HG02840 (cell line): Measurements from ENCODE around the gene GJD3.

Experiments
- ATAC-seq: cut with Tn5 transposase; IDR thresholded peaks from one replicate; pipeline ENCODE4 v1.9.1; 2021; ENCODE audit warnings: mild to moderate bottlenecking, moderate library complexity, moderate number of reproducible peaks; ENCODE audit not compliant: unreplicated experiment, low FRiP score

Gene GJD3

DNA sequence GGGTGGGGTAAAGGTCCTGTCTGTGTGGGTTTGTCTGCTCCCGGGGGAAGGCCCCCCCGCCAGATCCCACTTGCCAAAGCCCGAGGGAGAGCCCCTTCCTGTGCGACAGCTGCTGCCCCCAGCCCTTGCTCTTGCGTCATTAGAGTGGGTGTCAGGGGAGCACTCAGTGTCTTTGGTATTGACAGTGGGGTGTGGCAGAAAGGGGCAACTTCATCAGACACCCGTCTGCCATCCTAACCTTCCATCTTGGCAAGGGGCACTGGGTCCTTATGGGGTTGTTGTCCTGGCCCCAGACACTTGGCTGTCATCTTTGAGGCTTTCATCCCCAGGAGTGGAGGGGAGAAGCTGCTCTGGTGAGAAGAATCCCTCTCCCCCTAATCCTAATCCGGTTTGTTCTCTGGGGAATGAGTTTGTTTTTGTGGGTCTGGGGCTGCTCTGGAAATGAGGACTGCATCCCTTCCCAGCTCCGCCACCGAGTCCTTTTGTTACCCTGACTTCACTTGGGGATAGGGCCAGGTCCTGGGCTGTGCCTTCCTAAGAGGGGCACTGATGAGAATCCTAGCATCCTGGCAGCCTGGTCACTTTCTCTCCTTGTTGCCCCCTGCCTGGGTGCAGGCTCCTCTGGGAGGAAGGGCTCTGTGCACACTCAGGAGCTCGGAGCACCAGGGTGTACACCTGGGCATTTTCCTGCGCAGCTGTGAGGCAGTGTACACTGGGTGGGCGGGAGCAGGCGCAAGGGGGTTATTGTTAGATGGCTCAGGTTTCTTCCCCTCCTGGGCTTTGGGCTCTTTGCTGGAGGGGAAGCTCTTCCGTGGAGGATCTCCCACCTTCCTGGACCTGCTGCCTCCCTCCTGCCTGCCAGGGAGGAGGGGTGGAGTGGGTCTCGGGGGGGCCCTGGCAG, 21.1 kb downstream of the GJD3 start:
- ATAC-seq, result no peak

DNA sequence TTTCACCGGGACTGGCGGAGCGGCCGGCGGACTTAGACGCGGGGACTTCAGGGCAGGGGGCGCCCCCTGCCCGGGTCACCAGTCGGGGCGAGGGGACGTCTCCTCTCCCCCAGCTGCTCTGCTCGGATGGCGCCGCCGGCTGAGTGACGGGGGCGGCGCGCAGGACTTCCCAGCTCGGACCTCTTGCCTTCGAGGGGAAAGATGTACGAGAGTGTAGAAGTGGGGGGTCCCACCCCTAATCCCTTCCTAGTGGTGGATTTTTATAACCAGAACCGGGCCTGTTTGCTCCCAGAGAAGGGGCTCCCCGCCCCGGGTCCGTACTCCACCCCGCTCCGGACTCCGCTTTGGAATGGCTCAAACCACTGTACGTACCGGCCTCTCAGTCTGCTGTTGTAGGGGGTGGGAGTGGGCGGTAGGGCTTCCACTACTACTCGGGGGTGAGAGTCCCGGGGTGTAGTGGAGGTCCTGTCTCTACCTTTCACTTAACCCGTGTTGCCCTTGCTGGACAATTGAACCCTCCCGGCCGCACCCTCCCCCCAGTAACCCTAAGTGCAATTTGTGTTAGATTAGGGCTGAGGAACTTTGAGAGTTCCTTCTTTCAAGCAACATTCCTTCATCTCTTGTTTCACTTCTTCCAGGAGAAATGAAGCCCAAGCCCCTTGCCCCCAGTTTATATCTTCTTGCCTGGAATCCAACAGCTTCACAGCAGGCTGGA, 21.9 kb downstream of the GJD3 start:
- no peak for ATAC-seq

DNA sequence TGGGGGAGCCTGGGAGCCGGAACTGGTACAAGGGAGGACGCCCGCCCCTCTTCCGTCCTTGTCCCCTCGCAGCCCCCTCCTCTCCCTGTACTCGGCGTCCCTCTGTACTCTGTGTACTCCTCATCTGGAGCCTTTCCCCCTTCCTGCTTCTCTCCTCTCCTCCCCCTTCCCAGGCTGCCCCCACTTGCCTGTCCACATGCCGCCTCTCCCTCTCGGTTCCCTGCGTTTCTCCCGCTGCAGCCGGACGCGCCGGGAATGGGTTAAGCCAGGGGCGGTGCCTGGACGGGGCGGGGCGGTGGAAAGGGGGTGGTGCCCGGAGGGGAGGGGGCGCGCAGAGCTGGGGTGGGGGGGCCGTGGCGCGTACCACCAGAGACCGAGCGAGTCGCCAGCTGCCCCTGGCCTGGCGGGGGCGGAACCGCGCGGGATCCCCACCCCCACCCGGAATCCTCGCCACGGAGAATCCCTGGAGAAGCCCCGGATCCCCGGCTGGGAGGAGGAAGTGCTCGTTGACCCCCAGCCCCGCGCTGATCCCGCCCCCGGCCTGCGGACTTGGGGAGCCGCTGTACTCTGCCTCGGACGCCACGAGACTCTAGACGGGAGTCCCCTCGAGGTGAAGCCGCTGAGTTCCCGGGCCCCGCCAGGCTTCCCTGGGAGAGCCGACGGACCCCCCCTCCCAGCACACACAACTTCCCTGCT, 22.6 kb downstream of the GJD3 start:
- no peak for ATAC-seq

DNA sequence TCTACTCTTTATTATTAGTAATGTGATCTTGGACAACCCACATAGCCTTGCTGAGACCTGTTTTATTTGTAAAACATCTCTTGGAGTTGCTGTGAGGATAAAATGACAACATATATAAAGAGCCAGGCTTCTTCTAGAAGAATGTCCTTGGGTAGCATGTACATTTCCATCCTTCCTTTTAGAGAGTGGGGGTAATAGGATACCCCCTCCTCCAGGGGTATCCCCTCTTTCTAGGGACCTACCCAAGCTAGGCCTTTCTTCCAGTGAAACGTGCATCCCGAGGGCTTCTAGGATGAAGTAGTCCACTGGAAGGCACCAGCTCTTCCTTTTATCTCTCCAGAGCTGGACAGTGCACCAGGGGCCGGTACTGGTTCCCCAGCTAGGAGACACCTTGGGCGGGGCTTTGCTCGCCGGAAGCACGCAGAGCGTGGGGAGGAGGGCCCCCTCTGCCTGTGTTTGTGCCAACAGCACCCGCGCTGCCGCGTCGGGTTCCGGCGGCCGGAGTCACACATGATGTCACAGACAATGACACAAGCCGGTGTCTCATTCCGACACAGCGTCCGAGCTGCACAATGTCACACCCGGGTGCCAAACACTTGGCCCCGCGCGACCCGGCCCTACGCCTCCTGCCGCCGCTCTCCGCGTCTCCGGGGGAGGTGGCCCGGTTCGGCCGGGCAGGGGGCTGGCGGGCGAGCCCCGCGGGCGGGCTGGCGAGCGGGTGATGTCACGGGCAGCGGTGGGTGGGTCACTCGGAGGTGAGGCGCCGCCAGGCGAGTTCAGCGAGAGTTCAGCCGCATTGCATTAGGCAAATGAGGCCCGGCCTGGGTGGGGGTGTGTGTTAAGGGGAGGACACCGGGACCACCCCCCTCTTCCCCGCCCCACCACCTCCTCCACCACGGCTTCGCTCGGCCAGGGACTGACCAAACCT, 23.4 kb downstream of the GJD3 start:
- ATAC-seq, result peak; percentile 72

DNA sequence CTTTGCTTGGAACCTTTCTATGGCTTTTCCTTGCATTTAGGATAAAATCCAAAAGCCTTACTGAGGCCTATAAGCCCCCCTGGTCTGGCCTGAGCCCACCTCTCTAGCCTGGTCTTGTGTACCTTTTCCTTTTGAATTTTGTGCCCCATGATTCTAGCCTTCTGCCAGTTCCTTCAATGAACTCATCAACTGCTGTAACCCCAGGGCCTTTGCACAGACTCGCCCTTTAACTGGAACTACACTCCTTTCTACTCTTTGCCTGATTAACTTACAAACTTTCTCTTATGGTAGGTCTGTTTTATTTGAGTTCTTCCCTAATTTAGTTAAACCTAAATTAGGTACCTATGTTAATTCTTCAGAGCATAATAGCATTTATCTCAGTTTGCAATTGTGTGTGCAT, 24.2 kb downstream of the GJD3 start:
- no peak for ATAC-seq

DNA sequence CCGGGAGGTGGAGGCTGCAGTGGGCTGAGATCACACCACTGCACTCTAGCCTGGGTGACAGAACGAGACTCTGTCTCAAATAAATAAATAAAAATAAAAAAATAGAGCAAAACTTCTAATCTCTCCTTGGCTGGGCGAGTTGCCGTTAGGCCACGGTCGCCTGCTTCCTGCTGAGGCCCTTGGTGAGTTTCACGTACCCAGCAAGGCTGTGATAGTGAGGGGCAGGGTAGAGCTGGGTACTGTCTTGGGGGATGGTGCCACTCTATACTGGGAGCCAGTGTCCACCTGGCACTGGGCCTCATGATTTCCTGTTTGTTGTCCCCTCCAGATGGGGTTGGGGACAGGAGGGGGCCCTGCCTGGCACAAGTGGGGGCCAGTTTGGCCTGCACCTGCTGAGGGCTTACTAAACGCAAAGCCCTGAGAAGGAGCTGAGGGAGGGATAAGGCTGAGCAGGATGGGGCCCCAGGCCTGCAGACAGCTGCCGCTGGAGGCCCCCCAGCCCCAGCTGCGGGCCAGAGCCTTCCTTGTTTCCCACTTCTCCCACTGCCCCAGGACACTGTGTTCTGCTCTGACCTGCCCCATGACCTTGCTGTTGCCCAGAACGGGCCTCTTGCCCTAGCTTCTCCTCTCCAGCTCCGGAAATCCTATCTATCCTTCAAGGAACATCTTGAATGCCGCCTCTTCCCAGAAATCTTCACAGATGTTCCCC, 25.4 kb downstream of the GJD3 start:
- ATAC-seq, result no peak

DNA sequence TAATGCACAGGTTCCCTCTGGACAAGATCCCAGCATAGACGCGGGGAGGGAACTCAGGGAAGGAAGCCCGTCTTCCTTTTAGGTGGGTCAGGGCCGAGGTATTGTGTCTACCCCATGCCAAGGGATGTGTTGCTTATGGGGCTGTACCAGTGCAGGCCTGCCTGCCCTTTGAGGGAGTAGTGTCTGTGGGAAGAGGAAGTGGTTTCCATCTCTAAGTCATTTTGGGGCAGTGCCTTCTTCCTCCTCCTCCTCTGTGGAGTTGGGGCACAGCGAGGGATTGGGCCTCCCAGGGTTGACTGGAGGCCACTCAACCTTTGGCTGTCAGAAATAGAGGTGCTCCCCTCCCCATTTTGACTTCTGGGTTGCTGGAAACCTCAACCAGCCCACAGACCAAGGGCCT, 26.5 kb downstream of the GJD3 start:
- no peak for ATAC-seq

DNA sequence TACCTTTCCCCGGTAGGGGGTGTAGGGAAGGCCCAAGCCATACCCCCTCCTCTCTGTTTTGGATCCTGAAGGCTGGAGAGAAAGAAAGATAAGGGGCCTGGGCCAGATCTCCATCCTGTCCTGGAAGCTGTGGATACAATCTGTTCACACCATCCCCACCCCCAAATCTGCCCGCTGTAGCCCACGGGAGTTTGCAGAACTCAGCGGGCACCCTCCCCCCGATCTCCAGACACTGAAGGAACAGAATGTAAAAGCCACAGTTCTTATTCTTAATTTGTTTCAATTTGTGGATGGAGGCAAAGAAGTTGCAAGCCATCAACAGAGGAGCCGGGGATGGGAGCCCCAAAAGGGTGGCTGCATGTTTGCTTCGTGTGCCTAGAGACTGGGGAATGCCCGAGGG, 27.2 kb downstream of the GJD3 start:
- no peak for ATAC-seq

DNA sequence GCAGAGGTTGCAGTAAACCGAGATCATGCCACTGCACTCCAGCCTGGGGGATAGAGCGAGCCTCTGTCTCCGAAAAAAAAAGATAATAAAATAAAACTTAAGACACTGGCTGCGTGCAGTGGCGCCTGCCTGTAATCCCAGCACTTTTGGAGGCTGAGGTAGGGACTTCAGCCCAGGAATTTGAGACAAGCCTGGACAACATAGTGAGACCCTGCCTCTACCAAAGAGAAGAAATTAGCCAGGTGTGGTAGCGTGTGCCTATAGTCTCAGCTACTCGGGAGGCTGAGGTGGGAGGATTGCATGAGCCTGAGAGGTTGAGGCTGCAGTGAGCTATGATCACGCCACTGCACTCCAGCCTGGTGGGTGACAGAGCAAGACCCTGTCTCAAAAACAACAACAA, 28.9 kb downstream of the GJD3 start:
- no peak for ATAC-seq

DNA sequence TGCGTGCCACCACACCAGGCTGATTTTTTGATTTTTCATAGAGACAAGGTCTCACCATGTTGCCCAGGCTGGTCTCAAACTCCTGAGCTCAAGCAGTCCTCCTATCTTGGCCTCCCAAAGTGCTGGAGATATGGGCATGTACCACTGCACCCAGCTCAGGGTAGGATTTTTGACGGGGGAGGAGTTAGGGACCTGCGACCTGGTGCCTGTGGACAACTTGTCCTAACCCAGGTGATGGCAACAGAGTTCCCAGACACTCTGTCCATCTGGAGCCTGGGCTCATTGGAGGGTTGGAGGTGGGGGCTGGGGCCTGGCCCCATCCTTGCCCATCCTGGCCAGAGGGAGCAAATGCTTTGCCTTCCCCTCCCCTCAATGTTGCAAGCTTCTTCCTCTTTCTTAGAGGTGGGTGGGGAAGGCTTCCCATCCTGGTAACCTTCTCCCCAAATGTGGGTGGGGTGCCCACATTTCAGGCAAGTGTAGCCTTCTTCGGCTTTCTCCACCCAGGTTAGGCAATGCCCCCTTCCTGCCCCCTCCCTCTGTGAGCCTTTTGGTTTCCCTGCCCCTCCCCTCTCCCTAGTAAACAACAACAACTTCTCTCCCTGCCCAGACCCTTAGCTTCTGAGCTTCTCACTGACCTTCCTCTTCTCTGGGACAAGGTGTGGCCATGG, 30.6 kb downstream of the GJD3 start:
- ATAC-seq, result no peak

DNA sequence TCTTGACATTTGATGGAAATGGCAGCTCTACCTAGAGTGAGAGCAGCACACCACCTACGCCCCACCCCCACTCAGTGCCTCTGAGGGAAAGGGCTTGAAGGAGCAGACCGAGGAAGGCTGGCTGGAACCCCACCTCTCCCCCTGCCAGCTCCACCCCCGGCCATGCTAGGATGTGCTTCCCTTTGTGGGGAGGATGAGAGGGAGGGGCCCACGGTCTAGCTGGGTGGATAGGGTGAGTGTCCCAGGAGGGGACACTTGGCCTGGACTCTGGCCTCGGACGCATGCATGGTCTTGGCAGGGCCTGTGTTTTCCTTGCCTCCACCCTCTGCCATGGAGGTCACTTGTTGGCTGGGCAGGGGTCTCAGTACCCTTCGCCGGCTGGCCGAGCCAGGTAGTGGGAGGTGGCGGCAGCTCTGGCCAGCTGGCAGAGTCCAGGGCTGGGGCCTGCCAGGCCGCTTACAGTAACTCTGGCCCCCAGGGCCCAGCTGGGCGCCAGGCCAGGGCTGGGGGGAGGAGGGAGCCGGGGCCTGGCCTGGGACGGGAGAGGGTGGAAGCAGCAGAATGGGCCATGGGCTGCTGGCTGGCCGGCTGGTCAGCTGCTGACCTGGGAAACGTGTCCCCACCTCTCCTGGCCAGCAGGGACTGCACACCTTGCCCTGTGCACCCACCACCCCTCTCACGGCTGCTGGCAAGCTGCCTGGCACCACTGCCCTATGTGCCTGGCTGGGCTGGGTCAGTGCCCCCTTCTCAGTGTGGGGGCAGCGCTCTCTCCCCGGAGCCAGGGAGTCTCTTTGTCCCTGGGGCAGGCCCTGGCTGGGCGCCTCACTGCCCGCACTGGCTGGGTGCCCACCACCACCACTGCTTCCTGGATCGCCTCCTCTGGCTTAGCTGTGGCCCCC, 32.5 kb downstream of the GJD3 start:
- ATAC-seq, result no peak

DNA sequence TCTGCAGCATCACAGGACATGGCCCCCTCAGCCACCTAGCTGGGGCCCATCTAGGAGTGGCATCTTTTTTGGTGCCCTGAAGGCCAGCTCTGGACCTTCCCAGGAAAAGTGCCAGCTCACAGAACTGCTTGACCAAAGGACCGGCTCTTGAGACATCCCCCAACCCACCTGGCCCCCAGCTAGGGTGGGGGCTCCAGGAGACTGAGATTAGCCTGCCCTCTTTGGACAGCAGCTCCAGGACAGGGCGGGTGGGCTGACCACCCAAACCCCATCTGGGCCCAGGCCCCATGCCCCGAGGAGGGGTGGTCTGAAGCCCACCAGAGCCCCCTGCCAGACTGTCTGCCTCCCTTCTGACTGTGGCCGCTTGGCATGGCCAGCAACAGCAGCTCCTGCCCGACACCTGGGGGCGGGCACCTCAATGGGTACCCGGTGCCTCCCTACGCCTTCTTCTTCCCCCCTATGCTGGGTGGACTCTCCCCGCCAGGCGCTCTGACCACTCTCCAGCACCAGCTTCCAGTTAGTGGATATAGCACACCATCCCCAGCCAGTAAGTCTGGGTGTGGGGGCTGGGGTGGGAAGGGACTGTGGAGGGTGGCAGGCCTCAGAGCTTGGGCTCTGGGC, 33.6 kb downstream of the GJD3 start:
- no peak for ATAC-seq

DNA sequence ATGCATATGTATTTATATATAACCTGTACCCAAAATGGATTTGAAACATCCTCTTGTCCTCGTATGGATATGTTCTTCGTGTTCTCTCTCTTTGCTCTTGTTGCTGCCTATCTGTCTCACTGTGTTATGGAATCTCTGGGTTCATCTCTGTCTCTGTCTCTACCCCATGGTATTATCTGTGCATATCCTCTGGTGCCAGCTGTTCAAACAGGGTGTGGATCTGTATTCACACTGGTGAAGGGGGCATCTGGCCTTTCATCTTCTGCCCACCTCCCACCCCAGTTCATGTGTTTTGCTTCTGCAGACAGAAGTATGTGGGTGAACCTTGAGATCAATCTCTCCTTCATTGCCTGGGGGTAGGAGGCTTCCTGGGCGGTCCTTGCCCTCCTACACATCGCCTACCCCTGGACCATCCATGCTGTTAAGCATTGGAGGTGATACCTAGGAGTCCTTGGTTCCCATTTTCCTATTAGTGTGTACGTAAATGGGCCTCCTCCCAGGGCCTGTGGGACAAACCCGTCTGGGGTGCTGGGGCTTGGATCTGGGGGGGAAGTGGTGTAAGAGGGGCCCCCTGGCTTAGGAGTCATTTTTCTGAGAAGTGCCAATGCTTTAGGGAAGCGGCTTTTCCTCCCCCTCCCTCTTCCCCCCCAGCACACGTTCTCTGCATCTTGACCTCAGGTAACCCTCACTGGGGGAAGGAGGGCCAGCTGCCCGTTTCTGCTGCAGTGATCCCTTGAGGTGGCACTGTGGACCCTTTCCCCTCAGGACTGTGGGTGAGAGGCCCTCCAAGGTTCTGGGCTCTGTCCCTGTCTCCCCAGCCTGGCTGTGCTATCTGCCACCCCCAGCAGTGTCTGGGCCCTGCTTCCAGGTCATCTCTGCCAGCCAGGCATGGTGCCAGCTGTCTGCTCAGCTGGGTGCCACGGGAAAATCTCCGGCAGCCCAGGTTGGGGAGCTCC, 34.4 kb downstream of the GJD3 start:
- no peak for ATAC-seq

DNA sequence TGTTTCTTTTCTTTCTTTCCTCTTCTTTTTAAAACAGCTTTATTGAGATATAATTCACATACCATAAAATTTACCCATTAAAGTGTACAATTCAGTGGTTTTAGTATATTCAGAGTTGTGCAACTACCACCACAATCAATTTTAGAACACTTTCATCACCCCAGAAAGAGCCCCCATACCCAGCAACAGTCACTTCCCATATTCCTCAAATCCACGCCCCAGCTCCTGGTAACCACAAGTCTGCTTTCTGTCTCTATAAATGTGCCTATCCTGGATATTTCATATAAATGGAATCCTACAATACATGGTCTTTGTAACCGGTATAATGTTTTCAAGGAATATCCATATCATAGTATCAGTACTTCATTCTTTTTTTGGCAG, 36.2 kb downstream of the GJD3 start:
- ATAC-seq, result no peak

DNA sequence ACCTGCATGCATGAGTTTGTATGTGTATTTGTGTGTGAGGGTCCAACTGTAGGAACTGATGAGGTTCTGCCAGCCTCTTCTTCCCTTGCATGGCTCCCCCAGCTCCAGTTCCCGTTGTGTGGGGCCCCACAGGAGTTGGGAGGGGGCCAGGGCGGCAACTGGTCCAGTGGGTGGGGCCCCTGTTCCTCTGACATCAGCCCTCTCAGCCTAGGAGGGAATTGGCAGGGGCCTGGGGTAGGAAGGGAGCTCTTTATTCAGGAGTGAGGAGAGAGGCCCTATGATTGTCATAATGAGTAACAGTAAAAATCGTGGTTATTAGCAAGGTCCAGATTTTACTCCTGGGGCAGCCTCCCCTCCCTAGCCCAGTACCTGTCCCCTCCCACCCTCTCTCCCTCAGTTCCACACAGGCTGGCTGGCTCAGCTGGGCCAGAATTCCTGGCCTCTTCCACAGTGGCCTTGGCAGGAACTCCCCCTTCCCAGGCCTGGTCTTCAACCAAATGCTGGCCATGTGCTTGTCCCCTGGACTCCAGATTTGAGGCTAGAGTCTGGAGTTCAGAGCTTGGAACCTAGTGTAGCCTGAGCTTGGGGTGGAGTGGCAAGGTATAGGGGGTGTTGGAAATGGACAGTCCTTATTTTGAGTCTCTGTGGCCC, 36.7 kb downstream of the GJD3 start:
- no peak for ATAC-seq

DNA sequence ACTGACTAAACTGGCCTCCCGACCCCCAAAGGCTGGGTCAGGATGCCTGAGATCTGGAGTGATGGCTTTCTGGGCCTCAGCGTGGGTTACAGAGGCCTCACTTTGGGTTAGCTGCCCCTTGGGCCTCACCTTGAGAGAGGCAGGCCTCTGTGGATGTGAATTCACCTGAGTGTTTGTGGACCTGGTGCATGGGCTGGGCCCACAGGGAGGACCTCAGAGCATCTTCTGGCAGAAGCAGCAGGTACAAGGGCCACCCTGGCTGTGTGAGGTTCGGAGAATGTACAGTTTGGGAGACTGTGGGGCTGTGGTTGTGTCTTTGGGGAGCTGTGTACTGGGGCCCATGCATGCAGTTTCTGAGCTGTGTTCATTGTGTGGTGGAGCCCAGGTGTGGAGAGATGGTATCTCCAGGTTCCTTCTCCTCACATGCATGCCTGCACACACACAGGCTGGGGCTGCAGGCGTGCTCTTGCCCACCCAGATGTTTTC, 37.2 kb downstream of the GJD3 start:
- no peak for ATAC-seq
